GM12874 (cell line): ENCODE measurements around the gene COQ8B.

Experiments used
- CTCF ChIP-seq: IDR thresholded peaks from 2 replicates; pipeline ENCODE4 v1.5.1; 2011; ENCODE audit warnings: low read depth, mild to moderate bottlenecking, control low read depth, low read length, moderate library complexity; ENCODE audit not compliant: insufficient read depth

COQ8B gene

DNA sequence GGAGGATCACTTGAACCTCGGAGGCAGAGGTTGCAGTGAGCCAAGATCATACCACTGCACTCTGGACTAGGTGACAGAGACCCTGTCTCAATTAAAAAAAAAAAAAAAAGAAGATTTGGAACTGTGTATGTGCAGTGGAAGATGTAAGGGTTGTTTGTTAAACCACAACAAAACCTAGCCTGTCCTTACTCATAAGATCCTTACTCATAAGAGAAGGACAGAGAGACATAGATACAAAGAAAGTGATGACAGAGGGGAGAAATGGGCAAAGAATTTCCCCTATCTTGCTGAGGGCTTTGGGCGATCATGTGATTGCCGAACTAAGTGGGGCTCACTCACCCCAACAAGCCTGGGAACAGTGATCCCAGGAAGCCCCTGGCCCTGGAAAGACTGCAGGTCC lies 8.2 kb upstream of the COQ8B start:
- TF ChIP-seq CTCF, result no peak

DNA sequence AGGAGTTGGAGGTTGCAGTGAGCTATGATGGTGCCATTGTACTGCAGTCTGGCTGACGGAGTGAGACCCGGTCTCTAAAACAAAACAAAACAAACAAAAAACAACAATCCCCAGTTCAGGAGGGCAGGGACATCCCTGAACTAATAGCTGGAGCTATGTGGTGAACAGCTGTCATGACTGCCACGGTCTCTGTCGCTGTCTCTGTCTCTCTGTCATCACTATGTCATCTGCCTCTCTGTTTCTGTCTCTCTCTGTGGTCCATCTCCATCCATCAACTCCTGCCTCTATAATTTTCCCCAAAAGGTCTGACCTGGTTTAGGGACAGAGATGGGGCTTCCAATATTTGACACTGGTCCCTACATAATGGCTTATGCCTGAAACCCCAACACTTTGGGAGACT lies 7.6 kb upstream of the COQ8B start:
- no peak for TF ChIP-seq CTCF

DNA sequence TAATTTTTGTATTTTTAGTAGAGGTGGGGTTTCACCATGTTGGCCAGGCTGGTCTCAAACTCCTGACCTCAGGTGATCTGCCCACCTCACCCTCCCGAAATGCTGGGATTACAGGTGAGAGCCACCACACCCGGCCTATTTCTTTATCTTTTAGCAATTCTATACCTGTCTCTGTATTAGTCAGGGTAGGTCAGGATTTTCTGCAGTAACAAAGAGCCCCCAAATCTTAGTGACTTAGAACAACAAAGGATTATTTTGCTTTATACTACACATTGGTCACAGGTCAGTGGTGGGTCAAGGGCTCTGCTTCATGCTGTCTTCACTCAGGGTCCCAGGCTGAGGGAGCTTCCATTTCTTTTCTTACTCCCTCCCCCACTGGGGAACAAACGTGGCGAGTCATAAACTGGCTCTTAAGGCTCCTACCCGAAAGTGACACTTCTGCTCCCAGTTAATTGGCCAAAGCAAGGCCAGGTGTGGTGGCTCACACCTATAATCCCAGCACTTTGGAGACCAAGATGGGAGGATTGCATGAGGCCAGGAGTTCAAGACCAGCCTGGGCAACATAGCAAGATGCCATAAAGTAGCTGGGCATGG lies 7.1 kb upstream of the COQ8B start:
- TF ChIP-seq CTCF, result no peak

DNA sequence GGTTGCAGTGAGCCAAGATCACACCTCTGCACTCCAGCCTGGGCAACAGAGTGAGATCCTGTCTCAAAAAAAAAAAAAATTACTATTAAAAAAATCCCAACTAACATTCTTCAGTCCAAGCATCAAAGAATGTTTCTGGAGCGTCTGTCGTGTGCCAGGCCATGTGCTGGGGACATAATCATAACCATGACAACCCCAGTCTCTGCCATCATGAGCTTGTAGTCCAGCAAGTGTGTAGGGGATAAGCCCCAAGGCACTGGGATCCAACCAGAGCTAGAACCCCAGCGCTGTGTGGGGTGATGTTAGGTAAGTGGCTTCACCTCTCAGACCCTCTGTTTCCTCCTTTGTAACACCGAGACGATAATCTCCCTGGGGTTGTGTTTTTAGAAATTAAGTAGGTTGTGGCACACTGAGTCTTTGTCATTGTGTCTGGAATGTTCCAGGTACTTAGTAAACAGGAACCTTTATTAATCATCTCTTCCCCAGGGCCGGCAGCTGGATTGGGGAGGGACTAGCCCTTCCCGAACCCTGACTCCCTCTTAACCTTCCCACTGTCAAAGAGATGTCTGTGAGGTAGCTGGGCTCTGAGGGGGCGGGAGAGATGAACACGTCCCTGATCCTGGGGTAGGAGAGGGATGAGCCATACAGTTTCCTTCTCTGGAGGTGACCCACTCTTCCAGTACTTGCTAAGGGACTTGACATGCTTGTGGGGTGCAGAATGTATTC lies 5.4 kb upstream of the COQ8B start:
- no peak for TF ChIP-seq CTCF

DNA sequence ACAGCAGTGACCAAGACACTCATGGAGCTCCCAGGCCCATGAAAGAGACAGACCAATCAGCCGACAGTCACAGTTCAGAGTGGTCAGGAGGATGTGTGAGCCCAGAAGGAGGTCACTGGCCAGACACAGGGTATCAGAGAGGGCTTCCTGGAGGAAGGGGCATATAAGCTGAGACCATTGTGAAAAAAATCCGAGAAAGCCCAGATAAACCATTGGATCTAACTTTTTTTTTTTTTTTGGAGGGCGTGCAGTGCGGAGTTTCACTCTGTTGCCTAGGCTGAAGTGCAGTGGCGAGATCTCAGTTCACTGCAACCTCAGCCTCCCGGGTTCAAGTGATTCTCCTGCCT lies 4.4 kb upstream of the COQ8B start:
- no peak for TF ChIP-seq CTCF

GRCh38 chr19:40719414-40719894 lies 2.8 kb upstream of the COQ8B start:
- TF ChIP-seq CTCF, result no peak

- TF ChIP-seq CTCF, result no peak
Measured at GRCh38 chr19:40718774-40719391, 2.2 kb upstream of the COQ8B start.
